ENCODE data around the gene CFAP299.

- TF ChIP-seq, protein P1, sequence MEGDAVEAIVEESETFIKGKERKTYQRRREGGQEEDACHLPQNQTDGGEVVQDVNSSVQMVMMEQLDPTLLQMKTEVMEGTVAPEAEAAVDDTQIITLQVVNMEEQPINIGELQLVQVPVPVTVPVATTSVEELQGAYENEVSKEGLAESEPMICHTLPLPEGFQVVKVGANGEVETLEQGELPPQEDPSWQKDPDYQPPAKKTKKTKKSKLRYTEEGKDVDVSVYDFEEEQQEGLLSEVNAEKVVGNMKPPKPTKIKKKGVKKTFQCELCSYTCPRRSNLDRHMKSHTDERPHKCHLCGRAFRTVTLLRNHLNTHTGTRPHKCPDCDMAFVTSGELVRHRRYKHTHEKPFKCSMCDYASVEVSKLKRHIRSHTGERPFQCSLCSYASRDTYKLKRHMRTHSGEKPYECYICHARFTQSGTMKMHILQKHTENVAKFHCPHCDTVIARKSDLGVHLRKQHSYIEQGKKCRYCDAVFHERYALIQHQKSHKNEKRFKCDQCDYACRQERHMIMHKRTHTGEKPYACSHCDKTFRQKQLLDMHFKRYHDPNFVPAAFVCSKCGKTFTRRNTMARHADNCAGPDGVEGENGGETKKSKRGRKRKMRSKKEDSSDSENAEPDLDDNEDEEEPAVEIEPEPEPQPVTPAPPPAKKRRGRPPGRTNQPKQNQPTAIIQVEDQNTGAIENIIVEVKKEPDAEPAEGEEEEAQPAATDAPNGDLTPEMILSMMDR (IDR thresholded peaks at IDR 0.05; ENCODE audit: insufficient read depth, low read length, poor library complexity, severe bottlenecking): no peak
- no peak for TF ChIP-seq EZH2phosphoT487 (conservative IDR thresholded peaks at IDR 0.05; ENCODE audit: low read length)
These were observed 504.3 kb downstream of the CFAP299 start for GRCh38 chr4:80839792-80840191.
